GM23338 (cell line): ENCODE measurements around the gene RBM22. TPM values are rescaled to one million over a fixed set of nuclear protein-coding genes. Genes with fewer than 3 reads are reported as not detected.

Experiments used
- ATAC-seq: fragments of 200-7000 bp; cut with Tn5 transposase; 3 replicates; pipeline ENCODE4 v1.9.1; 2020
- DNase-seq: peaks from one replicate; pipeline ENCODE4 v3.0.0-alpha.2; 2015; ENCODE audit warnings: low spot score
- H2AFZ ChIP-seq: fragments of 200-600 bp; sonication (generic); 2 replicates; pipeline ENCODE4 v1.8.0; 2016; ENCODE audit warnings: antibody characterized with exemption, mild to moderate bottlenecking, moderate library complexity
- H3F3A ChIP-seq: fragments of 200-600 bp; sonication (generic); replicated peaks from 2 replicates; pipeline ENCODE4 v1.8.0; 2017; ENCODE audit warnings: antibody characterized with exemption, mixed run types, low read depth
- H3K27ac ChIP-seq: fragments of 200-600 bp; sonication (generic); 2 replicates; pipeline ENCODE4 v1.6.1; 2016; ENCODE audit warnings: low read depth
- H3K27me3 ChIP-seq: fragments of 200-600 bp; sonication (generic); 2 replicates; pipeline ENCODE4 v1.8.0; 2016; ENCODE audit warnings: mild to moderate bottlenecking, mixed run types, moderate library complexity; ENCODE audit not compliant: insufficient read depth
- H3K36me3 ChIP-seq: fragments of 200-600 bp; sonication (generic); 2 replicates; pipeline ENCODE4 v1.8.0; 2016; ENCODE audit warnings: mild to moderate bottlenecking; ENCODE audit not compliant: insufficient read depth
- H3K4me1 ChIP-seq: fragments of 200-600 bp; sonication (generic); 2 replicates; pipeline ENCODE4 v1.8.0; 2016; ENCODE audit warnings: mild to moderate bottlenecking, moderate library complexity; ENCODE audit not compliant: insufficient read depth
- H3K4me2 ChIP-seq: fragments of 200-600 bp; sonication (generic); 2 replicates; pipeline ENCODE4 v1.7.1; 2017; ENCODE audit warnings: mixed run types
- H3K4me3 ChIP-seq: fragments of 200-600 bp; sonication (generic); 2 replicates; pipeline ENCODE4 v1.6.1; 2016; ENCODE audit warnings: mixed run types
- H3K79me2 ChIP-seq: fragments of 200-600 bp; sonication (generic); replicated peaks from 2 replicates; pipeline ENCODE4 v1.8.0; 2017; ENCODE audit warnings: mild to moderate bottlenecking; ENCODE audit not compliant: insufficient read depth
- H3K9me2 ChIP-seq: fragments of 200-600 bp; sonication (generic); 2 replicates; pipeline ENCODE4 v1.8.0; 2017; ENCODE audit not compliant: insufficient read depth
- H4K20me1 ChIP-seq: fragments of 200-600 bp; sonication (generic); replicated peaks from 2 replicates; pipeline ENCODE4 v1.8.0; 2017; ENCODE audit warnings: mild to moderate bottlenecking; ENCODE audit not compliant: insufficient read depth
- H3K27ac Mint-ChIP-seq: 2 replicates; pipeline ENCODE4 v1.8.0; 2020; ENCODE audit warnings: inconsistent platforms, mild to moderate bottlenecking, moderate library complexity, mixed read lengths
- H3K27me3 Mint-ChIP-seq: 3 replicates; pipeline ENCODE4 v1.8.0; 2022; ENCODE audit warnings: low read depth, mild to moderate bottlenecking, moderate library complexity, mixed read lengths, inconsistent platforms; ENCODE audit not compliant: insufficient read depth, poor library complexity
- H3K36me3 Mint-ChIP-seq: 3 replicates; pipeline ENCODE4 v1.8.0; 2021; ENCODE audit warnings: low read depth, mild to moderate bottlenecking, inconsistent platforms, moderate library complexity, mixed read lengths
- H3K4me1 Mint-ChIP-seq: 3 replicates; pipeline ENCODE4 v1.8.0; 2020; ENCODE audit warnings: mild to moderate bottlenecking, inconsistent platforms, mixed read lengths
- H3K4me3 Mint-ChIP-seq: 3 replicates; pipeline ENCODE4 v1.8.0; 2021; ENCODE audit warnings: moderate library complexity, mild to moderate bottlenecking, inconsistent platforms, mixed read lengths
- H3K9me3 Mint-ChIP-seq: 3 replicates; pipeline ENCODE4 v1.8.0; 2020; ENCODE audit warnings: moderate library complexity, mild to moderate bottlenecking, inconsistent platforms, mixed read lengths
- EZH2 ChIP-seq: fragments of 200-600 bp; sonication (generic); IDR thresholded peaks from one replicate; pipeline ENCODE4 v1.8.0; 2017; ENCODE audit warnings: antibody characterized with exemption, mild to moderate bottlenecking, low read depth; ENCODE audit not compliant: unreplicated experiment
- JUNB ChIP-seq: IDR thresholded peaks from one replicate; pipeline ENCODE4 v1.6.1; 2016; ENCODE audit warnings: antibody characterized with exemption; ENCODE audit not compliant: unreplicated experiment
- NANOG ChIP-seq: IDR thresholded peaks from 2 replicates; pipeline ENCODE4 v1.6.1; 2016; ENCODE audit warnings: antibody characterized with exemption, borderline replicate concordance
- POLR2AphosphoS5 ChIP-seq: IDR thresholded peaks from 2 replicates; pipeline ENCODE4 v1.6.1; 2016; ENCODE audit warnings: antibody characterized with exemption, low read depth
- ZNF114 ChIP-seq: fragments of 250-450 bp; sonication (Bioruptor Pico); IDR thresholded peaks from 2 replicates; pipeline ENCODE4 v1.5.0; 2020; ENCODE audit warnings: mild to moderate bottlenecking, moderate library complexity
- ZNF331 ChIP-seq: fragments of 250-450 bp; sonication (Bioruptor Pico); IDR thresholded peaks from 2 replicates; pipeline ENCODE4 v1.5.0; 2020; ENCODE audit warnings: low read depth, mild to moderate bottlenecking, moderate library complexity
- polyA plus RNA-seq: library from polyadenylated mRNA; unstranded; fragments of >200 nt; fragmentation: Nextera tagmentation; extraction: Ambion mirVana; gene quantifications from 2 replicates; pipeline ENCODE4 v1.2.1, GENCODE V29; 2016
- total RNA-seq: library from RNA; depleted of rRNA; stranded (reverse); fragments of >200 nt; shearing (Covaris generic); gene quantifications from 2 replicates; pipeline ENCODE4 v1.2.3, GENCODE V29; 2014
- TF ChIP-seq, protein P1 (sequence below): IDR thresholded peaks from one replicate; pipeline ENCODE4 v1.6.1; 2018; ENCODE audit warnings: antibody characterized with exemption; ENCODE audit not compliant: unreplicated experiment
- TF ChIP-seq, protein P2 (sequence below), 2 experiments: fragments of 200-600 bp in 1 of 2; sonication (generic) in 1 of 2; conservative IDR thresholded peaks; 2 replicates each; pipeline versions ENCODE4 v1.5.1 to v1.6.1; 2016 to 2017; ENCODE audit warnings: antibody characterized with exemption in 2 of 2, low read depth in 2 of 2, mild to moderate bottlenecking in 2 of 2, moderate library complexity in 1 of 2

The RBM22 gene
- total and polyA plus RNA-seq, 2 experiments from 2014 or later, result 23.4 to 32.3 TPM

DNA sequence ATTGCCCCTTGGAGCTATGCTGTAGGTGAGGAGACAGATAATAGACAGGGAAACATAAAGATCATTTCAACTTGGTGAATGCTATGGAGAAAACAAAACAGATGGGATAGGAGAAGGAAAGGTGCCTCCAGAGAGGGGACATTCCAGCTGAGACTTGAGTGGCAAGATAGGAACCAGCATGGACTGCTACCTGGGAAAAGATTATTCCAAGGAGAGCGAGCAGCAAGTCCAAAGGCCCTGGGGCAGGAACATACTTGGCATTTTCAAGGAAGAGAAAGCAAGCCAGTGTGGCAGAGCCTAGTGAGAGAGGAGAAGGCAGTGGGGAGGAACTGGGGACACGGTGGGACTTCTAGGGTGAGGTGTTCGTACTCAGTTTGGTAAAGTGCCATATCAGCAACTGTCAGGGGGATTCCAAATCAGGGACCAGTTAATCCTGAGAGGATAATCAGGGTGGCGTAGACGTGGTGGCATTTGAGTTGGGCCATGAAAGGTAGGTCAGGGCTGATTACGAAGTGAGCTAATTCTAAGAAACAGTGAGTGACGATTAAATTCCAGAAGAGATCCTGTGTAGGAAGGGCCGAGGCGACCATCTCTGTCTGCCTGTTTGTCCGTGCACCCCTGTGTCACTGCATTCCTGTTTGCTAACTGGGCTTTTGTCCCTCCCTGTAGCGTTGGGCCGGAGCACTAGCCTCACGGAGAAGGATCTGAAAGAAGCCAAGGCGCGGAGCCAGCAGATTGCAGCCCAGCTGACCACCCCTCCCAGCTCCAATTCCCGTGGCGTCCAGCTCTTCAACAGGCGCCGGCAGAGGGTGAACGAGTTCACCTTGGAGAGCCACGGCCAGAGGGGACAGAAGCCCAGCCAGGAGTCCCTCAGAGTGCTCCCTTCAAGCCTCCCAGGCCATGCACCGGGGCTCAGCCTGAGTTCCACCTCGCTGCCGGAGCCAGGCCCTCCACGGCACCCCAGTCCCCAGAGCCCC lies 53.3 kb downstream of the RBM22 start:
- Mint-ChIP-seq H3K27me3 (peaks cover 1% of the 10 kb centered on the region), H3K27ac (peak overlapping the region; percentile 37; the same call in 1 of the 2 replicates), H3K4me3 (no peak overlapping the region; the same call in 2 of the 3 replicates), H3K4me1 (peaks cover 32% of the 10 kb centered on the region), H3K9me3 (no peaks in the 10 kb centered on the region), H3K36me3 (no peaks in the 10 kb centered on the region; the same call in 2 of the 3 replicates)
- Histone ChIP-seq H4K20me1 (no peaks in the 10 kb centered on the region), H3F3A (no peaks in the 10 kb centered on the region), H3K79me2 (no peaks in the 10 kb centered on the region), H3K4me1 (no peaks in the 10 kb centered on the region; the same call in 1 of the 2 replicates), H3K4me2 (no peak overlapping the region), H3K36me3 (no peaks in the 10 kb centered on the region), H3K27me3 (no peaks in the 10 kb centered on the region), H2AFZ (no peak overlapping the region), H3K4me3 (no peak overlapping the region), H3K9me2 (no peaks in the 10 kb centered on the region), H3K27ac (no peak overlapping the region)
- TF ChIP-seq ZNF114 (no peak), ZNF331 (CRISPR knock-in tag) (no peak)
- ATAC-seq, result no peak
- DNase-seq, result no peak

DNA sequence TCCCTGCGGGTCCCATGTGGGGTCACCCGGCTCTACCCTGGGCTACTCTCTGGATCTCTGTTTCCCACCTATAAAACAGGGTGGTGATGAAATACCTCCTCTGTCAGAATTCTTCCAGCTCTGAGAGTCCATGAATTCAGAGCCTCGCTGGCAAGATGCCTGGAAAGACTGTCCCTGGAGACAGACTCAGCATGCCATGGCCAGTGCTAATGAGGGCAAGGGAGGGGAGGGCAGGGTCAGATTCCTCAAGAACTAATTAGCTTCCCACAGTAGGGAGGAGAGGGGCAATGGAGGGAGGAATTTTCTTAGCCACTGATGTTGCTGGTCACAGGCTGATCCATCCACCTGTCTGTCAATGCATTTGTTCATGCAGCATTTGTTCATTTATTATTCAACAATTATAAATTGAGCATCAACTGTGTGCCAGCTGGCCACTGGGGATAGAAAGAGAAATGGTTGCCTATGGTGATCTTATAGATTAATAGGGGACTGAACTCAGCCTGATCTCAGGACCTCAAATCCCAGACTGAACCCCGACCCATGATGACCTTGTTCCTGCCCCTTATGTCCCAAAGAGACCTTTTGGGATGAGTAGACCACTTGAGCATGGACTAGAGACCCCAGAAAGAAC lies 55.7 kb downstream of the RBM22 start:
- Mint-ChIP-seq H3K27ac (no peak overlapping the region), H3K4me1 (peaks cover 31% of the 10 kb centered on the region), H3K4me3 (no peak overlapping the region), H3K27me3 (no peaks in the 10 kb centered on the region), H3K36me3 (no peaks in the 10 kb centered on the region; the same call in 2 of the 3 replicates), H3K9me3 (no peaks in the 10 kb centered on the region)
- Histone ChIP-seq H3K79me2 (no peaks in the 10 kb centered on the region), H3K4me2 (no peak overlapping the region), H3K27me3 (no peaks in the 10 kb centered on the region), H3K4me1 (no peaks in the 10 kb centered on the region; the same call in 1 of the 2 replicates), H3K27ac (no peak overlapping the region), H3F3A (no peaks in the 10 kb centered on the region), H3K4me3 (no peak overlapping the region), H3K9me2 (no peaks in the 10 kb centered on the region), H4K20me1 (no peaks in the 10 kb centered on the region), H3K36me3 (no peaks in the 10 kb centered on the region), H2AFZ (no peak overlapping the region)
- DNase-seq (no peak), ATAC-seq (peak; percentile 54)
- TF ChIP-seq JUNB, result no peak
- no peak for TF ChIP-seq ZNF331 (CRISPR knock-in tag)
- TF ChIP-seq POLR2AphosphoS5, result no peak
- TF ChIP-seq ZNF114, result no peak
- TF ChIP-seq NANOG, result no peak
- TF ChIP-seq, protein P1, sequence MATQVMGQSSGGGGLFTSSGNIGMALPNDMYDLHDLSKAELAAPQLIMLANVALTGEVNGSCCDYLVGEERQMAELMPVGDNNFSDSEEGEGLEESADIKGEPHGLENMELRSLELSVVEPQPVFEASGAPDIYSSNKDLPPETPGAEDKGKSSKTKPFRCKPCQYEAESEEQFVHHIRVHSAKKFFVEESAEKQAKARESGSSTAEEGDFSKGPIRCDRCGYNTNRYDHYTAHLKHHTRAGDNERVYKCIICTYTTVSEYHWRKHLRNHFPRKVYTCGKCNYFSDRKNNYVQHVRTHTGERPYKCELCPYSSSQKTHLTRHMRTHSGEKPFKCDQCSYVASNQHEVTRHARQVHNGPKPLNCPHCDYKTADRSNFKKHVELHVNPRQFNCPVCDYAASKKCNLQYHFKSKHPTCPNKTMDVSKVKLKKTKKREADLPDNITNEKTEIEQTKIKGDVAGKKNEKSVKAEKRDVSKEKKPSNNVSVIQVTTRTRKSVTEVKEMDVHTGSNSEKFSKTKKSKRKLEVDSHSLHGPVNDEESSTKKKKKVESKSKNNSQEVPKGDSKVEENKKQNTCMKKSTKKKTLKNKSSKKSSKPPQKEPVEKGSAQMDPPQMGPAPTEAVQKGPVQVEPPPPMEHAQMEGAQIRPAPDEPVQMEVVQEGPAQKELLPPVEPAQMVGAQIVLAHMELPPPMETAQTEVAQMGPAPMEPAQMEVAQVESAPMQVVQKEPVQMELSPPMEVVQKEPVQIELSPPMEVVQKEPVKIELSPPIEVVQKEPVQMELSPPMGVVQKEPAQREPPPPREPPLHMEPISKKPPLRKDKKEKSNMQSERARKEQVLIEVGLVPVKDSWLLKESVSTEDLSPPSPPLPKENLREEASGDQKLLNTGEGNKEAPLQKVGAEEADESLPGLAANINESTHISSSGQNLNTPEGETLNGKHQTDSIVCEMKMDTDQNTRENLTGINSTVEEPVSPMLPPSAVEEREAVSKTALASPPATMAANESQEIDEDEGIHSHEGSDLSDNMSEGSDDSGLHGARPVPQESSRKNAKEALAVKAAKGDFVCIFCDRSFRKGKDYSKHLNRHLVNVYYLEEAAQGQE, result no peak
- TF ChIP-seq EZH2, result no peak
- TF ChIP-seq, protein P2, sequence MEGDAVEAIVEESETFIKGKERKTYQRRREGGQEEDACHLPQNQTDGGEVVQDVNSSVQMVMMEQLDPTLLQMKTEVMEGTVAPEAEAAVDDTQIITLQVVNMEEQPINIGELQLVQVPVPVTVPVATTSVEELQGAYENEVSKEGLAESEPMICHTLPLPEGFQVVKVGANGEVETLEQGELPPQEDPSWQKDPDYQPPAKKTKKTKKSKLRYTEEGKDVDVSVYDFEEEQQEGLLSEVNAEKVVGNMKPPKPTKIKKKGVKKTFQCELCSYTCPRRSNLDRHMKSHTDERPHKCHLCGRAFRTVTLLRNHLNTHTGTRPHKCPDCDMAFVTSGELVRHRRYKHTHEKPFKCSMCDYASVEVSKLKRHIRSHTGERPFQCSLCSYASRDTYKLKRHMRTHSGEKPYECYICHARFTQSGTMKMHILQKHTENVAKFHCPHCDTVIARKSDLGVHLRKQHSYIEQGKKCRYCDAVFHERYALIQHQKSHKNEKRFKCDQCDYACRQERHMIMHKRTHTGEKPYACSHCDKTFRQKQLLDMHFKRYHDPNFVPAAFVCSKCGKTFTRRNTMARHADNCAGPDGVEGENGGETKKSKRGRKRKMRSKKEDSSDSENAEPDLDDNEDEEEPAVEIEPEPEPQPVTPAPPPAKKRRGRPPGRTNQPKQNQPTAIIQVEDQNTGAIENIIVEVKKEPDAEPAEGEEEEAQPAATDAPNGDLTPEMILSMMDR (conservative IDR thresholded peaks at IDR 0.05; ENCODE audit: low read depth in 2 of 2), result no peak
